ENCODE results near the gene ZFC3H1. TPM values are rescaled to one million over a fixed set of nuclear protein-coding genes. Genes with fewer than 3 reads are reported as not detected.

ZFC3H1 gene
- total and polyA plus RNA-seq, 9 of the 15 experiments (the other 6 are each of a cell fraction or from before 2014, with no cell fraction given): 14.8 to 80.5 (median 22.1) TPM

DNA sequence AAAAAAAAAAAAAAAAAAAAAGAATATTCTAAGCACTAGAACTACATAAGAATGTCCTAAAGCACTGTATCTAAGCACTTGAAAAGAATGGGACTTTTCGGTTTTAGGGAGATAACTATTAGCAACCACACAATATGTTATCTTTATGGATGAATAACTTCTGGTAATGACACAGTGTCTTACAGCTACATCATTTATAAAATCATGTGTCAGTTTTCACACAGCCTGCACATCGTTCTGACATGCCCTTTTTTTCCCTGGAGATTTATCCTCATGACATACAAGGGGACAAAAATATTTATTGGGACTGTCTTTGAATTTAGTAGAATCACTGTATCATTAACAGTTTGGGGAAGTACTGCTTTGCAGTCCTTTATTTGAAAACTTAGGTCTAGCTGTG is 39.6 kb upstream of the ZFC3H1 start (continued):
- TF ChIP-seq, protein P1, sequence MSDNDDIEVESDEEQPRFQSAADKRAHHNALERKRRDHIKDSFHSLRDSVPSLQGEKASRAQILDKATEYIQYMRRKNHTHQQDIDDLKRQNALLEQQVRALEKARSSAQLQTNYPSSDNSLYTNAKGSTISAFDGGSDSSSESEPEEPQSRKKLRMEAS (CRISPR knock-in tag; IDR thresholded peaks at IDR 0.05): no peak
- TF ChIP-seq, protein P2, sequence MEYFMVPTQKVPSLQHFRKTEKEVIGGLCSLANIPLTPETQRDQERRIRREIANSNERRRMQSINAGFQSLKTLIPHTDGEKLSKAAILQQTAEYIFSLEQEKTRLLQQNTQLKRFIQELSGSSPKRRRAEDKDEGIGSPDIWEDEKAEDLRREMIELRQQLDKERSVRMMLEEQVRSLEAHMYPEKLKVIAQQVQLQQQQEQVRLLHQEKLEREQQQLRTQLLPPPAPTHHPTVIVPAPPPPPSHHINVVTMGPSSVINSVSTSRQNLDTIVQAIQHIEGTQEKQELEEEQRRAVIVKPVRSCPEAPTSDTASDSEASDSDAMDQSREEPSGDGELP (CRISPR knock-in tag; IDR thresholded peaks at IDR 0.05; ENCODE audit: borderline replicate concordance): no peak
- TF ChIP-seq ZNF140 (CRISPR knock-in tag; IDR thresholded peaks at IDR 0.05) (no peak), ARNT (IDR thresholded peaks at IDR 0.05) (no peak), CCNT2 (IDR thresholded peaks at IDR 0.05; ENCODE audit: borderline replicate concordance, extremely low read depth, insufficient read length, low read depth, low read length) (no peak)
- TF ChIP-seq, protein P3, sequence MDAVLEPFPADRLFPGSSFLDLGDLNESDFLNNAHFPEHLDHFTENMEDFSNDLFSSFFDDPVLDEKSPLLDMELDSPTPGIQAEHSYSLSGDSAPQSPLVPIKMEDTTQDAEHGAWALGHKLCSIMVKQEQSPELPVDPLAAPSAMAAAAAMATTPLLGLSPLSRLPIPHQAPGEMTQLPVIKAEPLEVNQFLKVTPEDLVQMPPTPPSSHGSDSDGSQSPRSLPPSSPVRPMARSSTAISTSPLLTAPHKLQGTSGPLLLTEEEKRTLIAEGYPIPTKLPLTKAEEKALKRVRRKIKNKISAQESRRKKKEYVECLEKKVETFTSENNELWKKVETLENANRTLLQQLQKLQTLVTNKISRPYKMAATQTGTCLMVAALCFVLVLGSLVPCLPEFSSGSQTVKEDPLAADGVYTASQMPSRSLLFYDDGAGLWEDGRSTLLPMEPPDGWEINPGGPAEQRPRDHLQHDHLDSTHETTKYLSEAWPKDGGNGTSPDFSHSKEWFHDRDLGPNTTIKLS (IDR thresholded peaks at IDR 0.05; ENCODE audit: borderline replicate concordance, low read depth): no peak

DNA sequence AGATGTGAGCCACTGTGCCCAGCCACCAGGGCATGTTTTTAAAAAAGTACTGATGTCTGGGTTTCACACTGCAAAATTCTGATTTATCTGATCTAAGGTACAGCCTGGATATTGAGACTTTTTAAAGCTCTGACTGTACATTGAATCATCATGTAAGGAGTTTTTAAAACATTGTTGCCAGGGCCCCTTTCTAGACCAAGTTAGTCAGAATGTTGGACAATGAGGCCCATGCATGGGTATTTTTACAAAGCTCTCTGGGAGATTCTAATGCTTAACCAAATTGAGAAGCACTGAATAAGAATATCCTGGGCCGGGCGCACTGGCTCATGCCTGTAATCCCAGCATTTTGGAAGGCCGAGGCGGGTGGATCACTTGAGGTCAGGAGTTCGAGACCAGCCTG is 38.9 kb upstream of the ZFC3H1 start:
- H3K36me3 ChIP-seq (ENCODE audit: control insufficient read depth, insufficient read depth, low read length): peaks cover 12% of the 10 kb centered on the region; the same call in 2 of the 3 replicates
- H3K9me3 ChIP-seq (replicated peaks; ENCODE audit: control insufficient read depth, insufficient read depth, low read depth, low read length): no peaks in the 10 kb centered on the region
- no peaks in the 10 kb centered on the region; a peak in 2 of 5 replicates for H3K4me1 ChIP-seq (replicated peaks in 1 of 2; ENCODE audit: control insufficient read depth in 2 of 2, insufficient read depth in 2 of 2, low read length in 2 of 2)
- H3K9ac ChIP-seq (ENCODE audit: insufficient read depth in 1 of 2, low read depth in 2 of 2, low read length in 2 of 2): no peak overlapping the region
- H4K20me1 ChIP-seq (replicated peaks; ENCODE audit: control insufficient read depth, insufficient read depth, low read length): no peaks in the 10 kb centered on the region
- no peaks in the 10 kb centered on the region for H3K79me2 ChIP-seq (ENCODE audit: control insufficient read depth, insufficient read depth, low read length)
- in situ Hi-C loops (cut with MboI) (no loop called here), intact Hi-C loops (cut with micrococcal nuclease) (no loop called here)
- no peak overlapping the region for H2AFZ ChIP-seq (ENCODE audit: low read depth, low read length)
- WGBS (ENCODE audit: insufficient coverage, low coverage, missing lambda C conversion rate): 100% methylated on average over 5 of the region's 5 CpGs
- ChIA-PET CTCF (ENCODE audit: low intra/inter-chr PET ratio) (interaction anchor here (0.6 kb wide), 1 partner anchor 138 kb away, joined by 3 read pairs; no protein-coding TSS in a partner anchor), POLR2A (interaction anchor here (1.8 kb wide), 1 partner anchor 16 kb away, joined by 12 read pairs; the partner anchor contains the start of gene TMEM19)
- DNase-seq (ENCODE audit: extremely low read depth in 1 of 4, low spot score in 3 of 4): no peak
- no peaks in the 10 kb centered on the region for H3K9me1 ChIP-seq (ENCODE audit: control insufficient read depth, insufficient read depth, low read length)
- H3K4me3 ChIP-seq: no peak overlapping the region
- H3K27ac ChIP-seq (ENCODE audit: extremely low read depth, low read depth, low read length): no peak overlapping the region
- ATAC-seq: no peak
- no peaks in the 10 kb centered on the region for H3K27me3 ChIP-seq (ENCODE audit: control insufficient read depth in 2 of 2, insufficient read depth in 2 of 2, low read length in 2 of 2)
- H3K4me2 ChIP-seq (ENCODE audit: insufficient read depth, low read length): no peak overlapping the region
- BruUV-seq (replicated peaks): no TSS peak
- FAIRE-seq: no peak
- no peak for TF ChIP-seq CBX3 (IDR thresholded peaks at IDR 0.05; ENCODE audit: borderline replicate concordance in 1 of 2, low read length in 2 of 2)
- no peak for TF ChIP-seq ZNF589 (CRISPR knock-in tag; IDR thresholded peaks at IDR 0.05; ENCODE audit: low read depth)
- TF ChIP-seq ZNF146 (CRISPR knock-in tag; IDR thresholded peaks at IDR 0.05; ENCODE audit: unreplicated experiment): no peak
- TF ChIP-seq EWSR1 (IDR thresholded peaks at IDR 0.05; ENCODE audit: borderline replicate concordance, low read depth, partially characterized antibody): no peak
- no peak for TF ChIP-seq ZFP1 (CRISPR knock-in tag; IDR thresholded peaks at IDR 0.05)
- TF ChIP-seq PHB2 (IDR thresholded peaks at IDR 0.05; ENCODE audit: low read depth): no peak
- TF ChIP-seq ZNF134 (CRISPR knock-in tag; conservative IDR thresholded peaks at IDR 0.05): no peak
- TF ChIP-seq SAFB2 (IDR thresholded peaks at IDR 0.05; ENCODE audit: borderline replicate concordance, low read depth, low read length, severe bottlenecking): no peak
- no peak for TF ChIP-seq SRF (CRISPR knock-in tag; IDR thresholded peaks at IDR 0.05)
- TF ChIP-seq EP300 (IDR thresholded peaks at IDR 0.05; ENCODE audit: low read length): no peak
- TF ChIP-seq HNRNPK (IDR thresholded peaks at IDR 0.05; ENCODE audit: low read depth, low read length, poor library complexity, severe bottlenecking): no peak
- no peak for TF ChIP-seq BACH1 (tag; IDR thresholded peaks at IDR 0.05)
- TF ChIP-seq SUPT5H (IDR thresholded peaks at IDR 0.05): no peak

Data from K562 (cell line).